Lower leg skin (tissue), 4 donors: ENCODE measurements around the gene SLC25A26. TPM values are rescaled to one million over a fixed set of nuclear protein-coding genes. Genes with fewer than 3 reads are reported as not detected.
"Not testable (repeated sequence)": the region's sequence is repeated elsewhere in the genome, so short reads cannot be mapped to it uniquely, and the experiment has no call there.

Experiments used
- DNase-seq, 2 donors: peaks; one replicate each; pipeline ENCODE4 v3.0.0-alpha.2; 2019; ENCODE audit warnings: low spot score in 2 of 2
- H3K4me3 ChIP-seq: fragments of 200-600 bp; sonication (generic); 2 replicates; pipeline ENCODE4 v1.5.1; 2017; ENCODE audit warnings: mild to moderate bottlenecking, low read depth; ENCODE audit not compliant: poor library complexity, severe bottlenecking
- CTCF ChIP-seq, 3 donors: fragments of 450-650 bp; IDR thresholded peaks; one replicate each; pipeline ENCODE4 v1.5.1; 2016; ENCODE audit warnings: antibody characterized with exemption in 3 of 3, mild to moderate bottlenecking in 3 of 3, moderate library complexity in 2 of 3
- POLR2A ChIP-seq, 2 donors: fragments of 450-650 bp; IDR thresholded peaks; one replicate each; pipeline ENCODE4 v1.6.1; 2016 to 2017; ENCODE audit warnings: antibody characterized with exemption in 2 of 2, mild to moderate bottlenecking in 1 of 2, moderate library complexity in 1 of 2
- WGBS, 2 donors: methylation state at CpG; one replicate each; pipeline ENCODE4 v1.1.5; 2018; 5-methylcytosine and 5-hydroxymethylcytosine counted together
- intact Hi-C: fragments of 100-400 bp; cut with DNase I; formaldehyde crosslinking; loops from one replicate; pipeline ENCODE4 v1.15.0; 2023; ENCODE audit warnings: low total_unique reads
- total RNA-seq, 4 donors: library from RNA; depleted of rRNA; stranded (reverse); fragments of >200 nt; gene quantifications; one replicate each; pipeline ENCODE4 v1.1.0, GENCODE V29; 2016

Gene SLC25A26
- total RNA-seq, 4 donors from 2014 or later: 13.7 to 29.1 (median 21.9) TPM

- DNase-seq: no peak
- 77 to 81% methylated on average over 9 to 14 of the region's 14 CpGs for WGBS, 2 donors
- no peak overlapping the region for H3K4me3 ChIP-seq
- intact Hi-C loops: no loop called here
- TF ChIP-seq POLR2A (IDR thresholded peaks at IDR 0.05) (no peak), CTCF (IDR thresholded peaks at IDR 0.05) (no peak)
Observed at GRCh38 chr3:66416556-66417304, 195.9 kb downstream of the SLC25A26 start.

- 67 to 76% methylated on average over 12 of the region's 12 CpGs for WGBS, 2 donors
- intact Hi-C loops: no loop called here
- TF ChIP-seq POLR2A (IDR thresholded peaks at IDR 0.05) (no peak), CTCF (IDR thresholded peaks at IDR 0.05) (no peak)
- H3K4me3 ChIP-seq: no peak overlapping the region
- no peak for DNase-seq
Observed at GRCh38 chr3:66418475-66418931, 197.7 kb downstream of the SLC25A26 start.

- DNase-seq: no peak
- no peak overlapping the region for H3K4me3 ChIP-seq
- WGBS, 2 donors: 87 to 90% methylated on average over 14 of the region's 14 CpGs
- TF ChIP-seq CTCF (IDR thresholded peaks at IDR 0.05) (no peak), POLR2A (IDR thresholded peaks at IDR 0.05) (no peak)
- intact Hi-C loops: no loop called here
Observed at GRCh38 chr3:66419036-66419435, 198.2 kb downstream of the SLC25A26 start.

GRCh38 chr3:66421144-66421543, 200.3 kb downstream of the SLC25A26 start:
- WGBS, 2 donors: 94 to 97% methylated on average over 3 of the region's 3 CpGs
- H3K4me3 ChIP-seq, DNase-seq, intact Hi-C loops: not testable (repeated sequence)

GRCh38 chr3:66421893-66422292, 201.1 kb downstream of the SLC25A26 start:
- 92 to 93% methylated on average over 3 of the region's 3 CpGs for WGBS, 2 donors
- H3K4me3 ChIP-seq, DNase-seq, intact Hi-C loops: not testable (repeated sequence)

GRCh38 chr3:66423791-66424190, 203.0 kb downstream of the SLC25A26 start:
- H3K4me3 ChIP-seq: no peak overlapping the region
- intact Hi-C loops: no loop called here
- TF ChIP-seq POLR2A (IDR thresholded peaks at IDR 0.05): no peak
- TF ChIP-seq CTCF (IDR thresholded peaks at IDR 0.05): no peak
- WGBS, 2 donors: 54 to 66% methylated on average over 3 of the region's 3 CpGs
- DNase-seq: no peak

GRCh38 chr3:66425032-66425431, 204.2 kb downstream of the SLC25A26 start:
- TF ChIP-seq POLR2A (IDR thresholded peaks at IDR 0.05) (no peak), CTCF (IDR thresholded peaks at IDR 0.05) (no peak)
- 43 to 79% methylated on average over 5 of the region's 5 CpGs for WGBS, 2 donors
- intact Hi-C loops: no loop called here
- DNase-seq: no peak
- H3K4me3 ChIP-seq: no peak overlapping the region
